ENCODE results near the gene TEX51. TPM values are rescaled to one million over a fixed set of nuclear protein-coding genes. Genes with fewer than 3 reads are reported as not detected.
A peak's percentile ranks its signal among the peaks of the same experiment; 100 is the strongest.

TEX51 gene
- polyA plus RNA-seq, 1 donor = not detected

DNA sequence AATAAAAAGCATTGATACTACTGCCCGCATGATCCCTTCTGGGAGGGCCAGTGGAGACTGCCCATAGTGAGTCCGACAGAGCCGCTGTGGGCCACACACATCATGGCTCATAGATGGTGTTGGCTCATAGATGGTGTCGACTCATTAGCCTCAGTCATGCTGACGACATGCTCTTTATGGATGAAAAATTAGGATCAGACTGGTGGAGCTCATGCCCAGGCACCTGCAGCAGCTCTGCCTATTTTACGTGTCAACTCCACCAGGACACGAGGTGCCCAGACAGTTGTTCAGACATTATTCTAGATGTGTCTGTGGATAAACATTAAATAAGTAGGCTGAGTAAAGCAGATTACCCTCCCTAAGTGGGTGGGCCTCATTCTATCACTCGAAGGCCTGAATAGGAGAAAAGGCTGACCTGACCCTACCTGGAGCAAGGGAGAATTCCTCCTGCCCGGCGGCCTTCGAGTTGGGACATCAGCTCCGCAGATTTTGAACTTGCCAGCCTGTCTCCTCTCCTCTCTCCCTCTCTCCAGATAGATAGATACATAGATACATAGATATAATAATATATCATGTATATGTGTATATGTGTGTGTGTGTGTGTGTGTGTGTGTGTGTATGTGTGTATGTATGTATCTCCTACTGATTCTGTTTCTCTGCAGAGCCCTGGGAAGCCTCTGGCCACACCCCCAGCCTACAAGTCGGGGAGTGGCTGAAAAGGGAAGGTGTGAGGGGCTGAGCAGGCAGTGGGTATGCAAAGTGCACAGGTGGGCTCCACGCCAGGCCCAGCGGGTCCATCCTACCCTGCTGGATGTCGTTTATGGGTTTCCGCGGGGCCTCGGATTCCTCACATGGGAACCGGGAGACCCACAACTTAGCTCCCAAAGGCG, 13.6 kb upstream of the TEX51 start:
- no peak for DNase-seq
- Histone ChIP-seq H3K36me3 (ENCODE audit: control insufficient read depth, insufficient read depth, low read length) (no peaks in the 10 kb centered on the region), H3K27me3 (ENCODE audit: control insufficient read depth, insufficient read depth, low read length) (no peaks in the 10 kb centered on the region), H3K27ac (ENCODE audit: low read length) (no peak overlapping the region), H3K4me3 (ENCODE audit: low read length) (no peak overlapping the region), H3K4me1 (ENCODE audit: control insufficient read depth, insufficient read depth, low read length) (peaks cover 6% of the 10 kb centered on the region), H3K9me3 (ENCODE audit: control insufficient read depth, low read depth, low read length) (no peaks in the 10 kb centered on the region)
- WGBS (ENCODE audit: insufficient coverage, low lambda C conversion rate) = no CpG with 5 or more reads among the region's 21 CpGs

DNA sequence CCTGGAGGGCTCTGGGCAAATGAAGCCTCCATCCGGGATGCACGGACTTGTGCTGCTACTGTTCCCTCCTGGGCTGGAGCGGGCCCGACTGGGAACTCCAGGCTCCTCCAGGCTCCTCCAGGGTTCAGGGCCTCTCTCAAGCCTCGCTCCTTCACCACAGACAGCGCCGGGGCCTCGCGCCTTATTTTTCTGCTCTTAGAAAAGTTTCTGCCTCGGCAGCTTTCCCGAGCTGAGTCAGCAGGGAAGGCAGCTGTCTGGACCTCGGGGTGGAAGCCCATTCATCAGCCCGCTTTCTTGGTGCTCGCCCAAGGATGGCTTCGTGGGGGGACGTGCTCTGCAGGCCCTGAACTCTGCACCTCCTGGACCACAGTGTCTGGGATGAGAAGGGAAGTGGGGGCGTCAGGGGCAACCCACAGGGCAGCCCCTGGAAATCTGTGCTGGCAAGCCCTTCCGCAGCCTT, 12.9 kb upstream of the TEX51 start:
- Histone ChIP-seq H3K9me3 (ENCODE audit: control insufficient read depth, low read depth, low read length) (no peaks in the 10 kb centered on the region), H3K4me3 (ENCODE audit: low read length) (peak overlapping the region; percentile 26), H3K36me3 (ENCODE audit: control insufficient read depth, insufficient read depth, low read length) (no peaks in the 10 kb centered on the region), H3K27me3 (ENCODE audit: control insufficient read depth, insufficient read depth, low read length) (no peaks in the 10 kb centered on the region), H3K4me1 (ENCODE audit: control insufficient read depth, insufficient read depth, low read length) (peaks cover 6% of the 10 kb centered on the region), H3K27ac (ENCODE audit: low read length) (no peak overlapping the region)
- DNase-seq = peak; percentile 7 to 28
- no CpG with 5 or more reads among the region's 18 CpGs for WGBS (ENCODE audit: insufficient coverage, low lambda C conversion rate)

DNA sequence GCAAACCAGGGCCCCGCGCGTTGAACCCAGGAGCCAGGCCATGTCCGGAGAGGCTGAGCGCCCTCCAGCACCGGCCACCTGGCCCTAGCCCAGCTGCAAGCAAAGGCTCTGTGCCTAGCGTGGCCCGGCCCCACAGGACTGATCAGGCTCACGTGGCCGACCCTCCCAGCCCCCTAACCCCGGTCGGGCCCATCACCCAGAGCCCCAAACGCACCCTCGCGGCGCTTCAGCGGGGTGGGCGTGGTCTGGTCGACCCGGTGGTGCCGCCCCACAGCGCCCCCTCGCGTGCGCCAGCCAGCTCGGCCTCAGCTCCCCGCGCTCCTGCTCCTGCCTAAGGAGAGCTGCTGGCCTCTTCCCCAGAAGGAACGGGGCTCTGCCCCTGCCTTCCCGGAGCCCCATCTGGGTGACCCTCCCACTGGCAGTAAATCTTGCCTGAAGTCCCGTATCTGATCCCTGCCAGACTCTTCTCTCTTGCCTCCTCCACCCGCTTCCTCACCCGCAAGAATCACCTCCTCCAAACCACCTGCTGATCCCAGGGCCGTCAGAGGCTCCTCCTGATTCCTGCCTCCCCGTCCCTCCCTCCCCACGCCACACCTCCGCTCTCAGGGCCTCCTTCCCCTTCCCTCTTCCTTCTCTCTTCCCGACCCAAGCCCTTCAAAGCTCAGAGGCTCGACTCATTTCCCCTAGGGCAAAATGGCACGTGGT, 12.3 kb upstream of the TEX51 start:
- DNase-seq = peak; percentile 58 to 74
- no peaks in the 10 kb centered on the region for H3K9me3 ChIP-seq (ENCODE audit: control insufficient read depth, low read depth, low read length)
- 20% methylated on average over 1 of the region's 40 CpGs for WGBS (ENCODE audit: insufficient coverage, low lambda C conversion rate)
- H3K4me3 ChIP-seq (ENCODE audit: low read length) = peak overlapping the region; percentile 26
- H3K36me3 ChIP-seq (ENCODE audit: control insufficient read depth, insufficient read depth, low read length) = no peaks in the 10 kb centered on the region
- peaks cover 6% of the 10 kb centered on the region for H3K4me1 ChIP-seq (ENCODE audit: control insufficient read depth, insufficient read depth, low read length)
- no peaks in the 10 kb centered on the region for H3K27me3 ChIP-seq (ENCODE audit: control insufficient read depth, insufficient read depth, low read length)
- no peak overlapping the region for H3K27ac ChIP-seq (ENCODE audit: low read length)

DNA sequence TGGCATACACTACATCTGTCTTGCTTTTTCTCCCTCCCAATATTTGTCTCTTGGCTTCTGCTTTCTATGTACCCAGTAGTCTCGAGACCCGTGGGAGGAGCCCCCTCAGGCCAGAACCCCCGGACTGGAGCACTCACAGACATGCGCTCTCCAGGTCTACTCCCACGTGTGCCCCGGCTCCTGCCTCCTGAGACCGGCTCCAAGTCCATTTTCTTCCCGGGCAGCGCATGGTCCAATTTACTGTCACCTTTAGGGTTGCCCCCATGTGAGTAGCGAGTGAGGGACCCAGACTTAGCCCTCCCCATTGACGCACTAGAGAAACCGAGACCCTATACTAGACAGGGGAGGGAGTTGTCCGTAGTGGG, 11.8 kb upstream of the TEX51 start:
- Histone ChIP-seq H3K9me3 (ENCODE audit: control insufficient read depth, low read depth, low read length) (no peaks in the 10 kb centered on the region), H3K27ac (ENCODE audit: low read length) (no peak overlapping the region), H3K27me3 (ENCODE audit: control insufficient read depth, insufficient read depth, low read length) (no peaks in the 10 kb centered on the region), H3K4me1 (ENCODE audit: control insufficient read depth, insufficient read depth, low read length) (peaks cover 6% of the 10 kb centered on the region), H3K4me3 (ENCODE audit: low read length) (no peak overlapping the region), H3K36me3 (ENCODE audit: control insufficient read depth, insufficient read depth, low read length) (no peaks in the 10 kb centered on the region)
- no CpG with 5 or more reads among the region's 13 CpGs for WGBS (ENCODE audit: insufficient coverage, low lambda C conversion rate)
- DNase-seq = no peak

DNA sequence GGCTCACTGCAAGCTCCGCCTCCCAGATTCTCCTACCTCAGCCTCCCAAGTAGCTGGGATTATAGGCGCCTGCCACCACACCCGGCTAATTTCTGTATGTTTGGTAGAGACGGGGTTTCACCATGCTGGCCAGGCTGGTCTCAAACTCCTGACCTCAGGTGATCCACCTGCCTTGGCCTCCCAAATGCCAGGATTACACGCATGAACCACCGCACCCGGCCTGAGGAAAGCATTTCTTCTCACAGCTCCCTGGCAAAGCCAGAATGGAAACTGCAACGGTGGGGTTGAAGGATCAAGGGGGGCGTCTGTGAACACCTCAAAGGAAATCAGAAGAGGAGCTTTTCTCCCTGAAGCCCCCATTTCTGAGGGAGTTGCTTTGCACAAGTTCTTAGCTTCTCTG, 11.2 kb upstream of the TEX51 start:
- DNase-seq = no peak
- WGBS (ENCODE audit: insufficient coverage, low lambda C conversion rate) = no CpG with 5 or more reads among the region's 9 CpGs

DNA sequence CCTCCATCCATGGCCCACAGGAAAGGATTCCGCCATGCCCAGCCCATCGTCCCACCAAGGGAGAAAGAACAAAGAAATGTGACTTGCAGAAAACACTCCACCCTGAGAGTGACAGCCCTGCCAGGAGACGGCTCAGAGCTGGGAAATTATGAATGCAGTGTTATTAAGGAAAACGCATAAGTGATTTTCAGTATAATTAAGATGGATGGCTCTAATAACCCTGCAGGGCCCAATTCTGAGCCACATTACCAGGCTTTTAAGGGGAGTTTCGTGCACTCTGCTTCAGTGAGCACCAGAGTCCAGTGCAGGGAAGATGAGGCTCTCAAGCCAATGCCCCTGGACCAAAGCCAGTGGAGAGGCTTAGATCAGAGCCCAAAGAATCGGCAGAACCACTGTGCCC, 10.6 kb upstream of the TEX51 start:
- no peak overlapping the region for H3K4me3 ChIP-seq (ENCODE audit: low read length)
- no peaks in the 10 kb centered on the region for H3K27me3 ChIP-seq (ENCODE audit: control insufficient read depth, insufficient read depth, low read length)
- H3K27ac ChIP-seq (ENCODE audit: low read length) = no peak overlapping the region
- H3K4me1 ChIP-seq (ENCODE audit: control insufficient read depth, insufficient read depth, low read length) = peaks cover 6% of the 10 kb centered on the region
- DNase-seq = no peak
- WGBS (ENCODE audit: insufficient coverage, low lambda C conversion rate) = 83% methylated on average over 1 of the region's 6 CpGs
- H3K36me3 ChIP-seq (ENCODE audit: control insufficient read depth, insufficient read depth, low read length) = no peaks in the 10 kb centered on the region
- H3K9me3 ChIP-seq (ENCODE audit: control insufficient read depth, low read depth, low read length) = no peaks in the 10 kb centered on the region

More for the DNA sequence above, 11.2 kb upstream of the TEX51 start:
- Histone ChIP-seq H3K36me3 (ENCODE audit: control insufficient read depth, insufficient read depth, low read length) (no peaks in the 10 kb centered on the region), H3K27ac (ENCODE audit: low read length) (no peak overlapping the region), H3K4me3 (ENCODE audit: low read length) (no peak overlapping the region), H3K27me3 (ENCODE audit: control insufficient read depth, insufficient read depth, low read length) (no peaks in the 10 kb centered on the region), H3K9me3 (ENCODE audit: control insufficient read depth, low read depth, low read length) (no peaks in the 10 kb centered on the region), H3K4me1 (ENCODE audit: control insufficient read depth, insufficient read depth, low read length) (peaks cover 6% of the 10 kb centered on the region)

DNA sequence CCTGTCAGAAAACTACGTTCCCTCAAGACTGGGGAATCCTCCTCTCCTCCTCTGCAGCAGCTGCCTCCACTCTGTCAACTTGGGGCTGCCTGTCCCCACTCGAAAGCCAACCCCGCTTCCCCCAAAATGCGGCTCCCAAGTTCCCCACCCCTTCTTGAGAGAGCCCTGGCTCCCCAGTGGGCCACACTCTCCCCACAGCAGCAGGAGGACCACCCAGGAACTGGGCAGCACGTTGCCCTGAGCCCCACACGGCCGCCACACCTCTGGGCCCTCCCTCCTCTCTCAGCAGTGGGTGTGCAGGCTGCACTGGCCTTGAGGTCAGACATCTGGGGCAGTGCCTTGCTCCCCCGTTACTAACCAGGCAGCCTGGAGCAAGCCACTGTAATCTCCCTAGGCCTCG, 9.6 kb upstream of the TEX51 start:
- Histone ChIP-seq H3K27me3 (ENCODE audit: control insufficient read depth, insufficient read depth, low read length) (no peaks in the 10 kb centered on the region), H3K9me3 (ENCODE audit: control insufficient read depth, low read depth, low read length) (no peaks in the 10 kb centered on the region), H3K4me3 (ENCODE audit: low read length) (no peak overlapping the region), H3K36me3 (ENCODE audit: control insufficient read depth, insufficient read depth, low read length) (no peaks in the 10 kb centered on the region), H3K27ac (ENCODE audit: low read length) (no peak overlapping the region), H3K4me1 (ENCODE audit: control insufficient read depth, insufficient read depth, low read length) (peaks cover 6% of the 10 kb centered on the region)
- no CpG with 5 or more reads among the region's 9 CpGs for WGBS (ENCODE audit: insufficient coverage, low lambda C conversion rate)
- no peak for DNase-seq

DNA sequence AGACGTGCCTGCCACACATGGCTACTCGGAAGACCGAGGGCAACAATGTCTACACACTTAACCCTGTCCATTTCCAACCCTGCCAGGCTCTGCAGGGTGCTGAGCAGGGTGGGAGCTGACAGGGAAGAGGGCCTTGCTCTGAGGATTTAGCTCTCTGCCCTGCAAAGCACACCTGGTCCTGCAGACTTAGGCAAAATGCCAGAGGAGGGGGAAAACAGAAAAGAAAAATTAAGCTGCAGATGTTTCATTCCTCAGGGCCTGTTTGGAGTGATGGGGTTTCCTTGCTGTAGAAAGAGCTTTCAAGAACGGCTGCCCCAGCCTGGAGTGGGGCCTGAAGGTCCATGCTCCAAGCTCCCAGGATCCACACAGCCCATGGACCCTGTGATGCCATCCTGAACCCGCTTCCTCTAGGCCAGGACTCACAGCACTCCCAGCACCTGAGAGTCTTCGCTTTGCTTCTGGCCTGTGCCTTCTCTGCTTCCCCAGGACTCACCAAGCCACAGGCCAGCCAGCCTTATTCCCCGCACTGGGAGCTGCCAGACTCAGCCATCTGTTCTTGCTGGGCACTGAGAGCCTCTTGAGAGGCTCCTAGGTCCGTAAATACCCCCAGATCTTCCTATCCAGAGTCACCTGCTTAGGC, 9.1 kb upstream of the TEX51 start:
- Histone ChIP-seq H3K4me3 (ENCODE audit: low read length) (no peak overlapping the region), H3K36me3 (ENCODE audit: control insufficient read depth, insufficient read depth, low read length) (no peaks in the 10 kb centered on the region), H3K27me3 (ENCODE audit: control insufficient read depth, insufficient read depth, low read length) (no peaks in the 10 kb centered on the region), H3K4me1 (ENCODE audit: control insufficient read depth, insufficient read depth, low read length) (peaks cover 6% of the 10 kb centered on the region), H3K9me3 (ENCODE audit: control insufficient read depth, low read depth, low read length) (no peaks in the 10 kb centered on the region), H3K27ac (ENCODE audit: low read length) (no peak overlapping the region)
- no peak for DNase-seq
- WGBS (ENCODE audit: insufficient coverage, low lambda C conversion rate) = no CpG with 5 or more reads among the region's 8 CpGs

DNA sequence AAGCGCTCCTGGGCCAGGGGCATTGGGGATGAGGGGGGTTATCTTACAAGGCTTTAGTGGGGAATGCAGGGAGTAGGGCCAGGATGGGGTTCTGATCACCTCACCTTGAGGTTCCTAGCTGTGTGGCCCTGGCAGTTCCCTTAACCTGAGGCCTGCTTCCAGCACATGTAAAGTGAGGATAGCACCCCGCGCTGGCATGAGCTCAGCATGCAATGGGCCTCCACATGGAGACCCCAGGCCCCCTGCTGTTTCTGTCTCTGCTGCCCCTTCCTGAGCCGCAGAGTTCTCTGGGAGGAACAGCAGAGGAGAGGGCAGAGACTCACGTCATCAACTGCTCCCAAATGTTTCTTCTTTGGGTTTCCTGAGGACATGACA, 8.6 kb upstream of the TEX51 start:
- WGBS (ENCODE audit: insufficient coverage, low lambda C conversion rate) = no CpG with 5 or more reads among the region's 5 CpGs
- Histone ChIP-seq H3K4me1 (ENCODE audit: control insufficient read depth, insufficient read depth, low read length) (peaks cover 6% of the 10 kb centered on the region), H3K9me3 (ENCODE audit: control insufficient read depth, low read depth, low read length) (no peaks in the 10 kb centered on the region), H3K27ac (ENCODE audit: low read length) (no peak overlapping the region), H3K4me3 (ENCODE audit: low read length) (no peak overlapping the region), H3K36me3 (ENCODE audit: control insufficient read depth, insufficient read depth, low read length) (no peaks in the 10 kb centered on the region), H3K27me3 (ENCODE audit: control insufficient read depth, insufficient read depth, low read length) (no peaks in the 10 kb centered on the region)
- no peak for DNase-seq

DNA sequence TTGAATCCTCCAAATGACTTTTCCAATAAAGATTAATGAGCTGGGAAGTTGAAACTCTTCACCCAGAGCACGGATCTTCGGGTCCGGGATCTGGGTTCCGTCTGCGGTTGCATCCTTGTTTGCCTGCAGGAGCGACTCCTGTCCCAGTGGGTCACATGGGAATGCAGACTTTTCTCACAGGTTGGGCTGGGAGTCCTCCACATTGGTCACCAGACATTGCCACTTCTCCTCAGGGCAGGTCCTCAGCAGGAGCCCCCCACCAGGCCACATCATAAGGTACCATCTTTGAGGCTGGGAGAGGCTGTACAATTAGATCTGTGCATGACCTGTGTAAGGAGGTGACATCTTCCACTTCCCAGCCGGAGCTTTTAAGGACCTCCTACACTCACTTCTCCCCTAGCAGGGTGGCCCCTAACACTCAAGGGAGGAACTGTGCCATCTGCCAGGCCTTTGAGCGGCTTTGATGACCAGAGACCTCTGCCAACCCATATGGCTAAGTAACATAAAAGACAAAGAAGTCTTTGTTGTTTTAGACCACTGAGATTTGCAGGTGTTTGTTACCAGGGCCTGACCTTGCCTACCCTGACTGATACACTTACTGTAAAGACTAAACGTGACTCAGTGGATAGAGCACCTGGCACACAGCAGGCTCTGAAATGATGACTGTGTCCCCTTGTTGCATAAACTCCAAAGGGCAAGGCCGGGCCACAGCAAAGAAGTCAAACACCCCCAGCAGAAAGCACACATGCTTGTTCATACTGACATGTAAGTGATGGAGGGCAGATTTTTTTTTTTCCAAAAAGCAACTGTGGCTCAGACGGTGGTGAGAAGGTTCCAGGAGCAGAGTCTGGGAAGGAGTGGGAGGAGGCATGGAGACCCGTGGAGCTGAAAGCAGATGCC, 7.9 kb upstream of the TEX51 start:
- no peaks in the 10 kb centered on the region for H3K36me3 ChIP-seq (ENCODE audit: control insufficient read depth, insufficient read depth, low read length)
- no peak overlapping the region for H3K27ac ChIP-seq (ENCODE audit: low read length)
- H3K4me3 ChIP-seq (ENCODE audit: low read length) = no peak overlapping the region
- no peaks in the 10 kb centered on the region for H3K9me3 ChIP-seq (ENCODE audit: control insufficient read depth, low read depth, low read length)
- no CpG with 5 or more reads among the region's 12 CpGs for WGBS (ENCODE audit: insufficient coverage, low lambda C conversion rate)
- H3K4me1 ChIP-seq (ENCODE audit: control insufficient read depth, insufficient read depth, low read length) = peaks cover 6% of the 10 kb centered on the region
- no peak for DNase-seq
- H3K27me3 ChIP-seq (ENCODE audit: control insufficient read depth, insufficient read depth, low read length) = no peaks in the 10 kb centered on the region

Measured in large intestine (tissue), 3 donors.